Astrocyte (in vitro differentiated cells and primary cell): ENCODE results near the gene LHFPL4. TPM values are rescaled to one million over a fixed set of nuclear protein-coding genes. Genes with fewer than 3 reads are reported as not detected.
A peak's percentile ranks its signal among the peaks of the same experiment; 100 is the strongest.

Experiments used
- DNase-seq: peaks from one replicate; pipeline ENCODE4 v3.0.0-alpha.2; 2010; ENCODE audit warnings: low read depth
- FAIRE-seq: peaks from 2 replicates; lab custom pipeline; 2011; peaks lifted over from hg19 to GRCh38; lab: Jason Lieb, UNC
- H2AFZ ChIP-seq: 2 replicates; pipeline ENCODE4 v1.6.0; 2012; ENCODE audit warnings: low read depth, low read length, inconsistent platforms
- H3K27ac ChIP-seq: 2 replicates; pipeline ENCODE4 v1.5.1; 2011; ENCODE audit warnings: low read depth, low read length, inconsistent platforms
- H3K27me3 ChIP-seq: 2 replicates; pipeline ENCODE4 v1.6.0; 2011; ENCODE audit warnings: low read length, inconsistent platforms; ENCODE audit not compliant: insufficient read depth
- H3K36me3 ChIP-seq: 2 replicates; pipeline ENCODE4 v1.5.1; 2011; ENCODE audit warnings: low read length, inconsistent platforms; ENCODE audit not compliant: insufficient read depth
- H3K4me1 ChIP-seq: 2 replicates; pipeline ENCODE4 v1.5.1; 2011; ENCODE audit warnings: low read length, inconsistent platforms; ENCODE audit not compliant: insufficient read depth
- H3K4me2 ChIP-seq: 2 replicates; pipeline ENCODE4 v1.6.0; 2012; ENCODE audit warnings: low read length, inconsistent platforms
- H3K4me3 ChIP-seq: 2 replicates; pipeline ENCODE4 v1.5.1; 2011; ENCODE audit warnings: low read depth, mild to moderate bottlenecking, low read length, inconsistent platforms; ENCODE audit not compliant: insufficient read depth
- H3K79me2 ChIP-seq: 2 replicates; pipeline ENCODE4 v1.6.0; 2012; ENCODE audit warnings: mild to moderate bottlenecking, low read length, inconsistent platforms; ENCODE audit not compliant: insufficient read depth
- H3K9ac ChIP-seq: 2 replicates; pipeline ENCODE4 v1.6.0; 2012; ENCODE audit warnings: mild to moderate bottlenecking, low read length, inconsistent platforms
- H3K9me3 ChIP-seq: 2 replicates; pipeline ENCODE4 v1.5.1; 2012; ENCODE audit warnings: low read depth, mild to moderate bottlenecking, low read length, inconsistent platforms; ENCODE audit not compliant: insufficient read depth
- H4K20me1 ChIP-seq: 2 replicates; pipeline ENCODE4 v1.6.0; 2012; ENCODE audit warnings: low read length, inconsistent platforms; ENCODE audit not compliant: insufficient read depth
- H3K27ac Mint-ChIP-seq: one replicate; pipeline ENCODE4 v1.8.0; 2021; ENCODE audit warnings: mild to moderate bottlenecking, mixed read lengths; ENCODE audit not compliant: unreplicated experiment
- H3K27me3 Mint-ChIP-seq: one replicate; pipeline ENCODE4 v1.8.0; 2021; ENCODE audit warnings: low read depth, mixed read lengths; ENCODE audit not compliant: unreplicated experiment
- H3K36me3 Mint-ChIP-seq: one replicate; pipeline ENCODE4 v1.8.0; 2021; ENCODE audit warnings: low read depth, mixed read lengths; ENCODE audit not compliant: unreplicated experiment
- H3K4me1 Mint-ChIP-seq: one replicate; pipeline ENCODE4 v1.8.0; 2021; ENCODE audit warnings: low read depth, mixed read lengths; ENCODE audit not compliant: unreplicated experiment
- H3K4me3 Mint-ChIP-seq: one replicate; pipeline ENCODE4 v1.8.0; 2021; ENCODE audit warnings: mild to moderate bottlenecking, moderate library complexity, mixed read lengths; ENCODE audit not compliant: unreplicated experiment
- H3K9me3 Mint-ChIP-seq: one replicate; pipeline ENCODE4 v1.8.0; 2021; ENCODE audit warnings: mild to moderate bottlenecking, mixed read lengths; ENCODE audit not compliant: unreplicated experiment
- EZH2 ChIP-seq: IDR thresholded peaks from 2 replicates; pipeline ENCODE4 v1.6.1; 2012; ENCODE audit warnings: mild to moderate bottlenecking, low read length, inconsistent platforms; ENCODE audit not compliant: insufficient read depth
- total RNA-seq: library from RNA; stranded (reverse); gene quantifications from 2 replicates; pipeline ENCODE4 v1.2.1, GENCODE V29; 2021
- TF ChIP-seq, protein P1 (sequence below): IDR thresholded peaks from 2 replicates; pipeline ENCODE4 v1.5.1; 2011; ENCODE audit warnings: low read depth, mild to moderate bottlenecking, inconsistent platforms, low read length, moderate library complexity; ENCODE audit not compliant: insufficient read depth

Gene LHFPL4
- total RNA-seq, 1 donor from 2014 or later, result 0.11 TPM

- peaks cover 16% of the 10 kb centered on the region for H3K27me3 Mint-ChIP-seq
- peaks cover 13% of the 10 kb centered on the region for H3K4me1 Mint-ChIP-seq
- H3K79me2 ChIP-seq, result no peaks in the 10 kb centered on the region
- DNase-seq (no peak), FAIRE-seq (no peak)
- H3K36me3 ChIP-seq, result no peaks in the 10 kb centered on the region
- H3K4me1 ChIP-seq, result peaks cover 32% of the 10 kb centered on the region
- H3K4me3 ChIP-seq, result peak overlapping the region; percentile 6
- H3K9me3 Mint-ChIP-seq, result peaks cover 4% of the 10 kb centered on the region
- H3K4me3 Mint-ChIP-seq, result peak overlapping the region; percentile 74
- H3K27ac ChIP-seq, result no peak overlapping the region
- H3K9ac ChIP-seq, result no peak overlapping the region
- peaks cover 6% of the 10 kb centered on the region for H3K36me3 Mint-ChIP-seq
- TF ChIP-seq EZH2, result no peak
- TF ChIP-seq, protein P1, sequence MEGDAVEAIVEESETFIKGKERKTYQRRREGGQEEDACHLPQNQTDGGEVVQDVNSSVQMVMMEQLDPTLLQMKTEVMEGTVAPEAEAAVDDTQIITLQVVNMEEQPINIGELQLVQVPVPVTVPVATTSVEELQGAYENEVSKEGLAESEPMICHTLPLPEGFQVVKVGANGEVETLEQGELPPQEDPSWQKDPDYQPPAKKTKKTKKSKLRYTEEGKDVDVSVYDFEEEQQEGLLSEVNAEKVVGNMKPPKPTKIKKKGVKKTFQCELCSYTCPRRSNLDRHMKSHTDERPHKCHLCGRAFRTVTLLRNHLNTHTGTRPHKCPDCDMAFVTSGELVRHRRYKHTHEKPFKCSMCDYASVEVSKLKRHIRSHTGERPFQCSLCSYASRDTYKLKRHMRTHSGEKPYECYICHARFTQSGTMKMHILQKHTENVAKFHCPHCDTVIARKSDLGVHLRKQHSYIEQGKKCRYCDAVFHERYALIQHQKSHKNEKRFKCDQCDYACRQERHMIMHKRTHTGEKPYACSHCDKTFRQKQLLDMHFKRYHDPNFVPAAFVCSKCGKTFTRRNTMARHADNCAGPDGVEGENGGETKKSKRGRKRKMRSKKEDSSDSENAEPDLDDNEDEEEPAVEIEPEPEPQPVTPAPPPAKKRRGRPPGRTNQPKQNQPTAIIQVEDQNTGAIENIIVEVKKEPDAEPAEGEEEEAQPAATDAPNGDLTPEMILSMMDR, result no peak
- H3K27me3 ChIP-seq, result no peaks in the 10 kb centered on the region
- H2AFZ ChIP-seq, result peak overlapping the region; percentile 0
- H4K20me1 ChIP-seq, result peaks cover 3% of the 10 kb centered on the region
- H3K27ac Mint-ChIP-seq, result no peak overlapping the region
- peak overlapping the region; percentile 85 for H3K4me2 ChIP-seq
- H3K9me3 ChIP-seq, result no peaks in the 10 kb centered on the region
These were observed 54.0 kb downstream of the LHFPL4 start for GRCh38 chr3:9499455-9500107.

- DNase-seq (no peak), FAIRE-seq (no peak)
- Histone ChIP-seq H3K9me3 (no peaks in the 10 kb centered on the region), H3K9ac (no peak overlapping the region), H3K36me3 (no peaks in the 10 kb centered on the region), H3K27me3 (no peaks in the 10 kb centered on the region), H3K4me2 (peak overlapping the region; percentile 51), H3K27ac (peak overlapping the region; percentile 51), H3K4me1 (peaks cover 32% of the 10 kb centered on the region), H3K4me3 (no peak overlapping the region), H2AFZ (no peak overlapping the region), H4K20me1 (peaks cover 3% of the 10 kb centered on the region), H3K79me2 (no peaks in the 10 kb centered on the region)
- TF ChIP-seq, protein P1, result no peak
- TF ChIP-seq EZH2, result no peak
- Mint-ChIP-seq H3K4me3 (no peak overlapping the region), H3K27me3 (peaks cover 16% of the 10 kb centered on the region), H3K27ac (no peak overlapping the region), H3K36me3 (peaks cover 6% of the 10 kb centered on the region), H3K9me3 (peaks cover 4% of the 10 kb centered on the region), H3K4me1 (peaks cover 14% of the 10 kb centered on the region)
These were observed 54.8 kb downstream of the LHFPL4 start for GRCh38 chr3:9498781-9499180.

DNA sequence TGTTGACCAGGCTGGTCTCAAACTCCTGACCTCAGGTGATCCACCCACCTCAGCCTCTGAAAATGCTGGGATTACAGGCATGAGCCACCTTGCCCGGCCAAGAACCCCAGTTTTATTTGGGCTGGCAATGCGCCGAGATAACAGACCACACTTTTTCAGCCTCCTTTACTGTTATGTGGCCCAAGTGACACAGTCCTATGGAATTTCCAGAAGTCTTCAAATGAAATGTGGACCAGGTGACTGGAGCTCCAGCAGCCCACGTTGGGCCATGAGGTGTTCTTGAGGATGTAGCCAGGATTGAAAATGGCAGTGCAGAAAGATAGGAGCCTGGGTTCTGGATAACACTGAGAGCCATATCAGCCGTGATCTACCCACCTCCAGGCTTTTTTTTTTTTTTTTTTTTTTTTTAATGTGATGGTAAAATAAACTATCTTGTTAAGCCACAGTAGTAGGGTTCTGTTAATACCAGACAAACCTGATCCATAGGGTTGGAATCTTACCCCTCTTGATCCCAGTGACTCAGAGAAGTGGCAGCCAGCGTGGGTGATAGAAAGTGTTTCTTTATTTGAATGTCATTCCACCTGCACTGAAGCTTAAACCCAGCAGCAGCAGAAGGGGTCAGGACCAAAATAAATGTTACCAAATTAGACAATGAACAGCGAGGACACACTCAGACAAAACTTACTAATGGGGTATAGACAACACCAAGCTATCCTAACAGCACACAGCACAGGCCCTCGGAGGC lies 55.6 kb downstream of the LHFPL4 start:
- no peaks in the 10 kb centered on the region for H3K27me3 ChIP-seq
- peak overlapping the region; percentile 51 for H3K27ac ChIP-seq
- H3K36me3 ChIP-seq, result no peaks in the 10 kb centered on the region
- no peak for FAIRE-seq
- Mint-ChIP-seq H3K9me3 (peaks cover 4% of the 10 kb centered on the region), H3K27me3 (peaks cover 15% of the 10 kb centered on the region), H3K36me3 (peaks cover 6% of the 10 kb centered on the region), H3K27ac (peak overlapping the region; percentile 11), H3K4me3 (no peak overlapping the region), H3K4me1 (peaks cover 14% of the 10 kb centered on the region)
- peaks cover 32% of the 10 kb centered on the region for H3K4me1 ChIP-seq
- DNase-seq, result peak; percentile 87
- H3K9ac ChIP-seq, result peak overlapping the region; percentile 21
- peak overlapping the region; percentile 51 for H3K4me2 ChIP-seq
- H3K9me3 ChIP-seq, result no peaks in the 10 kb centered on the region
- no peak overlapping the region for H2AFZ ChIP-seq
- no peak for TF ChIP-seq EZH2
- TF ChIP-seq, protein P1, result no peak
- no peaks in the 10 kb centered on the region for H3K79me2 ChIP-seq
- H3K4me3 ChIP-seq, result no peak overlapping the region
- peaks cover 3% of the 10 kb centered on the region for H4K20me1 ChIP-seq
